Tibial artery (tissue), 4 donors: ENCODE results near the gene SLC35E2B.

Experiments
- DNase-seq, 2 donors: peaks; one replicate each; pipeline ENCODE4 v3.0.0-alpha.2; 2019
- H3K27ac ChIP-seq, 2 donors: fragments of 200-600 bp; sonication (generic) in 1 of 2; 1 replicate in 1 of 2; 2 replicates in 1 of 2; pipeline ENCODE4 v1.5.1; 2018 to 2019; ENCODE audit warnings: mild to moderate bottlenecking in 1 of 2
- H3K27me3 ChIP-seq, 2 donors: fragments of 200-600 bp; sonication (generic) in 1 of 2; one replicate each; pipeline versions ENCODE4 v1.5.1 to v1.6.0; 2016 to 2019
- H3K36me3 ChIP-seq, 3 donors: fragments of 200-600 bp; sonication (generic) in 2 of 3; one replicate each; pipeline ENCODE4 v1.5.1; 2016 to 2019; ENCODE audit warnings: mild to moderate bottlenecking in 2 of 3
- H3K4me1 ChIP-seq, 4 donors: fragments of 200-600 bp; sonication (generic) in 2 of 4; 1 replicate in 3 of 4; 2 replicates in 1 of 4; pipeline ENCODE4 v1.5.1; 2016 to 2019
- H3K4me3 ChIP-seq, 2 donors: fragments of 200-600 bp; sonication (generic) in 1 of 2; 1 replicate in 1 of 2; 2 replicates in 1 of 2; pipeline ENCODE4 v1.5.1; 2018 to 2019; ENCODE audit warnings: mild to moderate bottlenecking in 2 of 2
- H3K9me3 ChIP-seq, 3 donors: fragments of 200-600 bp; sonication (generic) in 1 of 3; one replicate each; pipeline ENCODE4 v1.5.1; 2016 to 2019
- intact Hi-C: fragments of 100-400 bp; cut with DNase I; formaldehyde crosslinking; loops from one replicate; pipeline ENCODE4 v1.15.0; 2023; ENCODE audit warnings: low total_unique reads
- TF ChIP-seq, protein P1 (sequence below), 2 experiments: fragments of 200-600 bp in 1 of 2; fragments of 450-650 bp in 1 of 2; IDR thresholded peaks; one replicate each; pipeline ENCODE4 v1.5.1; 2017 to 2019; ENCODE audit warnings: antibody characterized with exemption in 2 of 2, mild to moderate bottlenecking in 1 of 2, moderate library complexity in 1 of 2

The SLC35E2B gene

GRCh38 chr1:1623631-1624442, 68.8 kb downstream of the SLC35E2B start:
- Histone ChIP-seq H3K9me3 (no peaks in the 10 kb centered on the region), H3K27ac (no peak overlapping the region), H3K36me3 (peaks cover 9 to 94% (median 27%) of the 10 kb centered on the region in 3 donors), H3K27me3 (peaks cover 0 to 13% of the 10 kb centered on the region in 2 donors), H3K4me3 (no peak overlapping the region), H3K4me1 (no peaks in the 10 kb centered on the region)
- TF ChIP-seq, protein P1, sequence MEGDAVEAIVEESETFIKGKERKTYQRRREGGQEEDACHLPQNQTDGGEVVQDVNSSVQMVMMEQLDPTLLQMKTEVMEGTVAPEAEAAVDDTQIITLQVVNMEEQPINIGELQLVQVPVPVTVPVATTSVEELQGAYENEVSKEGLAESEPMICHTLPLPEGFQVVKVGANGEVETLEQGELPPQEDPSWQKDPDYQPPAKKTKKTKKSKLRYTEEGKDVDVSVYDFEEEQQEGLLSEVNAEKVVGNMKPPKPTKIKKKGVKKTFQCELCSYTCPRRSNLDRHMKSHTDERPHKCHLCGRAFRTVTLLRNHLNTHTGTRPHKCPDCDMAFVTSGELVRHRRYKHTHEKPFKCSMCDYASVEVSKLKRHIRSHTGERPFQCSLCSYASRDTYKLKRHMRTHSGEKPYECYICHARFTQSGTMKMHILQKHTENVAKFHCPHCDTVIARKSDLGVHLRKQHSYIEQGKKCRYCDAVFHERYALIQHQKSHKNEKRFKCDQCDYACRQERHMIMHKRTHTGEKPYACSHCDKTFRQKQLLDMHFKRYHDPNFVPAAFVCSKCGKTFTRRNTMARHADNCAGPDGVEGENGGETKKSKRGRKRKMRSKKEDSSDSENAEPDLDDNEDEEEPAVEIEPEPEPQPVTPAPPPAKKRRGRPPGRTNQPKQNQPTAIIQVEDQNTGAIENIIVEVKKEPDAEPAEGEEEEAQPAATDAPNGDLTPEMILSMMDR (IDR thresholded peaks at IDR 0.05): no peak
- DNase-seq: no peak
- intact Hi-C loops: no loop called here

GRCh38 chr1:1623181-1623630, 69.4 kb downstream of the SLC35E2B start:
- H3K36me3 ChIP-seq: peaks cover 5 to 94% (median 20%) of the 10 kb centered on the region in 3 donors
- peaks cover 0 to 7% of the 10 kb centered on the region in 2 donors for H3K27me3 ChIP-seq
- no peak overlapping the region for H3K4me3 ChIP-seq
- no peak for DNase-seq
- H3K27ac ChIP-seq: no peak overlapping the region
- TF ChIP-seq, protein P1 (IDR thresholded peaks at IDR 0.05): no peak
- no peaks in the 10 kb centered on the region for H3K4me1 ChIP-seq
- H3K9me3 ChIP-seq: no peaks in the 10 kb centered on the region
- intact Hi-C loops: no loop called here

- no peaks in the 10 kb centered on the region for H3K9me3 ChIP-seq
- no peak overlapping the region for H3K4me3 ChIP-seq
- intact Hi-C loops: no loop called here
- TF ChIP-seq, protein P1 (IDR thresholded peaks at IDR 0.05): no peak
- no peak for DNase-seq
- no peak overlapping the region for H3K27ac ChIP-seq
- H3K4me1 ChIP-seq: peaks cover 0 to 2% (median under 1%) of the 10 kb centered on the region in 4 donors
- H3K36me3 ChIP-seq: peaks cover under 1 to 94% (median 21%) of the 10 kb centered on the region in 3 donors
- H3K27me3 ChIP-seq: peaks cover 0 to 2% of the 10 kb centered on the region in 2 donors
Measured at GRCh38 chr1:1622788-1623094, 69.9 kb downstream of the SLC35E2B start.

DNA sequence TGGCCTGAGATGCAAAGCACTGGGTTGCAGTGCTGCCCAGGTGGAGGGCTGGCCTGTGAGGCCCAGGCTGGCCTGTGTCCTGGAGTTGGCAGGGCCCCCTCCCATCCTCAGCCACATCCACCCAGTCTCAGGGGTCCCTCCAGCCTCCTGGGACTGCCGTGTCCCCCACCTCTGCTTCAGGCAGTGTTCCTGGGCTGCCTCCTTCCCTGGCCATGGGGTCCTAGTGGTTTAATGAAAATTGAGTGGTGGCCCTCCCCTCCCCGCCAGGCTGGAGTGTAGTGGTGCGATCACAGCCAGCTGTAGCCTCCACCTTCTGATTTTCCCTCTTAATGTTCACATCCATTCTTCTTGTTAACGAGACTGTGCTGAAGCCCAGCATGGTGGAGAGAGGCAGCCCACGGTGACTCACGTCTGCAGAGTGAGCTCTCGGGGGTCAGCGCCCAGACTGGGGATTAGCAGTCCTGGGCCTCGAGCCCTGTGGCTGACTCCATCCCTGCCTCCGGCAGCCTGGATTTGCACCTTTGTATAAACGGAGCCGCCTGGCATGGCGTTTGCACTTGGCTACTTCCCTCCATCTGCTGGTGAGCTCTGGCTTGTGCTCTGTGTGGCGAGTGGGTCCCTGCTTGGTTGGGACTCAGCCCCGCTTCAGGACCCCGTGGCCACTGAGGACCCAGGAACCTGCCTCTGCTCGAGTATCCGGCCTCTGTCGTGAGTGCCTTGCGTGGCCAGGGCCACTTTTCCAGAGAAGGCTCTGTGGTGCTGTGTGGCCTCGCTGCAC, 70.4 kb downstream of the SLC35E2B start:
- H3K27ac ChIP-seq: no peak overlapping the region
- TF ChIP-seq, protein P1 (IDR thresholded peaks at IDR 0.05): no peak

GRCh38 chr1:1621173-1622009, 71.2 kb downstream of the SLC35E2B start:
- Histone ChIP-seq H3K27ac (no peak overlapping the region), H3K9me3 (no peaks in the 10 kb centered on the region), H3K4me3 (no peak overlapping the region), H3K27me3 (no peaks in the 10 kb centered on the region), H3K4me1 (peaks cover 0 to 16% (median 13%) of the 10 kb centered on the region in 4 donors), H3K36me3 (peaks cover 0 to 82% (median 8%) of the 10 kb centered on the region in 3 donors)
- intact Hi-C loops: no loop called here
- TF ChIP-seq, protein P1 (IDR thresholded peaks at IDR 0.05): no peak
- no peak for DNase-seq

More for the DNA sequence above, 70.4 kb downstream of the SLC35E2B start:
- no peaks in the 10 kb centered on the region for H3K9me3 ChIP-seq
- peaks cover 0 to 90% (median 16%) of the 10 kb centered on the region in 3 donors for H3K36me3 ChIP-seq
- no peaks in the 10 kb centered on the region for H3K27me3 ChIP-seq
- H3K4me1 ChIP-seq: peaks cover 0 to 8% (median 5%) of the 10 kb centered on the region in 4 donors
- intact Hi-C loops: no loop called here
- H3K4me3 ChIP-seq: no peak overlapping the region
- no peak for DNase-seq
